SK-N-SH treated with all-trans-retinoic acid at 6 μM for 48 hours (cell line): ENCODE results near the gene KDM4B.
"Not testable (repeated sequence)": the region's sequence is repeated elsewhere in the genome, so short reads cannot be mapped to it uniquely, and the experiment has no call there.

Experiments used
- ATAC-seq: fragments of 200-7000 bp; cut with Tn5 transposase; 3 replicates; pipeline ENCODE4 v1.9.1; 2020; ENCODE audit warnings: mild to moderate bottlenecking, moderate library complexity
- ARNTL ChIP-seq: fragments of 450-650 bp; formaldehyde crosslinking; IDR thresholded peaks from 2 replicates; pipeline ENCODE4 v1.5.0; 2020; ENCODE audit warnings: low read depth, mild to moderate bottlenecking, moderate library complexity, borderline replicate concordance
- BACH2 ChIP-seq: fragments of 250-450 bp; sonication (Bioruptor Pico); IDR thresholded peaks from 2 replicates; pipeline ENCODE4 v1.9.0; 2021; ENCODE audit warnings: mild to moderate bottlenecking, borderline replicate concordance
- CREB5 ChIP-seq: fragments of 250-450 bp; sonication (Bioruptor Pico); IDR thresholded peaks from 2 replicates; pipeline ENCODE4 v1.5.1; 2020; ENCODE audit warnings: low read depth, mild to moderate bottlenecking, moderate library complexity
- CSRNP3 ChIP-seq: fragments of 250-450 bp; sonication (Bioruptor Pico); IDR thresholded peaks from 2 replicates; pipeline ENCODE4 v1.5.1; 2021; ENCODE audit warnings: mild to moderate bottlenecking, moderate library complexity
- ISL1 ChIP-seq: fragments of 250-450 bp; sonication (Bioruptor Pico); IDR thresholded peaks from 2 replicates; pipeline ENCODE4 v2.1.2; 2022; ENCODE audit warnings: mild to moderate bottlenecking, moderate library complexity
- OSR1 ChIP-seq: fragments of 250-450 bp; sonication (Bioruptor Pico); IDR thresholded peaks from 2 replicates; pipeline ENCODE4 v1.8.0; 2022; ENCODE audit warnings: moderate library complexity, mild to moderate bottlenecking, inconsistent platforms
- PATZ1 ChIP-seq: fragments of 250-450 bp; sonication (Bioruptor Pico); IDR thresholded peaks from 2 replicates; pipeline ENCODE4 v1.8.0; 2020; ENCODE audit warnings: mild to moderate bottlenecking, moderate library complexity, borderline replicate concordance
- POU6F1 ChIP-seq: fragments of 250-450 bp; sonication (Bioruptor Pico); IDR thresholded peaks from 2 replicates; pipeline ENCODE4 v1.8.0; 2021; ENCODE audit warnings: low read depth, mild to moderate bottlenecking, moderate library complexity, borderline replicate concordance
- PPARA ChIP-seq: fragments of 250-450 bp; sonication (Bioruptor Pico); IDR thresholded peaks from 2 replicates; pipeline ENCODE4 v1.5.0; 2020; ENCODE audit warnings: mild to moderate bottlenecking, borderline replicate concordance
- RARB ChIP-seq: fragments of 250-450 bp; sonication (Bioruptor Pico); IDR thresholded peaks from 2 replicates; pipeline ENCODE4 v1.8.0; 2021; ENCODE audit warnings: mild to moderate bottlenecking, moderate library complexity
- TOX ChIP-seq: fragments of 250-450 bp; sonication (Bioruptor Pico); IDR thresholded peaks from 2 replicates; pipeline ENCODE4 v1.8.0; 2021; ENCODE audit warnings: mild to moderate bottlenecking, moderate library complexity, borderline replicate concordance
- TSHZ2 ChIP-seq: fragments of 250-450 bp; sonication (Bioruptor Pico); IDR thresholded peaks from 2 replicates; pipeline ENCODE4 v1.5.0; 2020; ENCODE audit warnings: mild to moderate bottlenecking, moderate library complexity
- ZC3H10 ChIP-seq: fragments of 250-450 bp; sonication (Bioruptor Pico); IDR thresholded peaks from 2 replicates; pipeline ENCODE4 v1.5.1; 2021; ENCODE audit warnings: mild to moderate bottlenecking, moderate library complexity
- ZFP30 ChIP-seq: fragments of 450-650 bp; formaldehyde crosslinking; IDR thresholded peaks from 2 replicates; pipeline ENCODE4 v1.5.0; 2022; ENCODE audit warnings: mild to moderate bottlenecking, moderate library complexity
- ZNF70 ChIP-seq: fragments of 450-650 bp; formaldehyde crosslinking; IDR thresholded peaks from 2 replicates; pipeline ENCODE4 v1.5.0; 2020; ENCODE audit warnings: mild to moderate bottlenecking, moderate library complexity
- ZNF8 ChIP-seq: fragments of 450-650 bp; formaldehyde crosslinking; IDR thresholded peaks from 2 replicates; pipeline ENCODE4 v1.5.0; 2020; ENCODE audit warnings: mild to moderate bottlenecking, moderate library complexity

The KDM4B gene

GRCh38 chr19:5156231-5156986 is 187.5 kb downstream of the KDM4B start (continued):
- TF ChIP-seq PATZ1 (CRISPR knock-in tag) (no peak), ZC3H10 (no peak), ISL1 (CRISPR knock-in tag) (no peak)

- TF ChIP-seq TSHZ2 (CRISPR knock-in tag) (no peak), ZFP30 (CRISPR knock-in tag) (no peak), ZNF70 (CRISPR knock-in tag) (no peak), CREB5 (CRISPR knock-in tag) (no peak), PATZ1 (CRISPR knock-in tag) (no peak), TOX (CRISPR knock-in tag) (no peak), POU6F1 (CRISPR knock-in tag) (no peak), ZC3H10 (no peak)
Observed at GRCh38 chr19:5157186-5157585, 188.3 kb downstream of the KDM4B start.

GRCh38 chr19:5158549-5159134 is 189.7 kb downstream of the KDM4B start:
- not testable (repeated sequence) for ATAC-seq

More at GRCh38 chr19:5157186-5157585, 188.3 kb downstream of the KDM4B start:
- ATAC-seq = no peak

- not testable (repeated sequence) for ATAC-seq
Observed at GRCh38 chr19:5160158-5160795, 191.4 kb downstream of the KDM4B start.

GRCh38 chr19:5164845-5165696 is 196.2 kb downstream of the KDM4B start:
- not testable (repeated sequence) for ATAC-seq

- no peak for ATAC-seq
- TF ChIP-seq OSR1 (no peak), CSRNP3 (no peak), ARNTL (no peak), PPARA (CRISPR knock-in tag) (no peak), RARB (CRISPR knock-in tag) (no peak), BACH2 (CRISPR knock-in tag) (no peak), CREB5 (CRISPR knock-in tag) (no peak), ZC3H10 (no peak), ZNF8 (no peak)
Observed at GRCh38 chr19:5165697-5166019, 196.7 kb downstream of the KDM4B start.
